Type B pancreatic cell (in vitro differentiated cells): Measurements from ENCODE around the gene MRPL18. TPM values are rescaled to one million over a fixed set of nuclear protein-coding genes. Genes with fewer than 3 reads are reported as not detected.
A peak's percentile ranks its signal among the peaks of the same experiment; 100 is the strongest.
"Not testable (repeated sequence)": the region's sequence is repeated elsewhere in the genome, so short reads cannot be mapped to it uniquely, and the experiment has no call there.

Source experiments
- DNase-seq: peaks from one replicate; pipeline ENCODE4 v3.0.0; 2021; ENCODE audit warnings: mixed read lengths; ENCODE audit not compliant: unreplicated experiment; ENCODE audit errors: extremely low spot score
- H3K27ac Mint-ChIP-seq: 2 replicates; pipeline ENCODE4 v1.8.0; 2021; ENCODE audit warnings: mild to moderate bottlenecking, mixed read lengths
- H3K27me3 Mint-ChIP-seq: 2 replicates; pipeline ENCODE4 v1.8.0; 2021; ENCODE audit warnings: mixed read lengths
- H3K36me3 Mint-ChIP-seq: 2 replicates; pipeline ENCODE4 v1.8.0; 2021; ENCODE audit warnings: mixed read lengths
- H3K4me1 Mint-ChIP-seq: one replicate; pipeline ENCODE4 v1.8.0; 2021; ENCODE audit warnings: mixed read lengths; ENCODE audit not compliant: unreplicated experiment
- H3K4me3 Mint-ChIP-seq: 2 replicates; pipeline ENCODE4 v1.8.0; 2021; ENCODE audit warnings: mild to moderate bottlenecking, mixed read lengths
- H3K9me3 Mint-ChIP-seq: 2 replicates; pipeline ENCODE4 v1.8.0; 2021; ENCODE audit warnings: mixed read lengths
- long read RNA-seq: library from polyadenylated mRNA; unstranded; transcript quantifications from one replicate; pipeline ENCODE4 v2.0.0, GENCODE V29; 2020
- total RNA-seq: library from RNA; stranded (reverse); gene quantifications from 2 replicates; pipeline ENCODE4 v1.2.1, GENCODE V29; 2021; ENCODE audit warnings: low replicate concordance
- TF ChIP-seq, protein P1 (sequence below): fragments of 200-600 bp; sonication (generic); conservative IDR thresholded peaks from 2 replicates; pipeline ENCODE4 v1.5.0; 2021; ENCODE audit warnings: antibody characterized with exemption, mild to moderate bottlenecking

Gene MRPL18
- total RNA-seq, result 59.1 and 65.2 TPM in 2 replicates
- long read RNA-seq, transcript MRPL18-201 (4 exons, 978 nt), result major isoform, 70 of 110 reads
- long read RNA-seq, partial matches to known transcripts, result 1 of 110 reads
- long read RNA-seq, other reads (novel, unspliced or antisense), result 39 of 110 reads

DNA sequence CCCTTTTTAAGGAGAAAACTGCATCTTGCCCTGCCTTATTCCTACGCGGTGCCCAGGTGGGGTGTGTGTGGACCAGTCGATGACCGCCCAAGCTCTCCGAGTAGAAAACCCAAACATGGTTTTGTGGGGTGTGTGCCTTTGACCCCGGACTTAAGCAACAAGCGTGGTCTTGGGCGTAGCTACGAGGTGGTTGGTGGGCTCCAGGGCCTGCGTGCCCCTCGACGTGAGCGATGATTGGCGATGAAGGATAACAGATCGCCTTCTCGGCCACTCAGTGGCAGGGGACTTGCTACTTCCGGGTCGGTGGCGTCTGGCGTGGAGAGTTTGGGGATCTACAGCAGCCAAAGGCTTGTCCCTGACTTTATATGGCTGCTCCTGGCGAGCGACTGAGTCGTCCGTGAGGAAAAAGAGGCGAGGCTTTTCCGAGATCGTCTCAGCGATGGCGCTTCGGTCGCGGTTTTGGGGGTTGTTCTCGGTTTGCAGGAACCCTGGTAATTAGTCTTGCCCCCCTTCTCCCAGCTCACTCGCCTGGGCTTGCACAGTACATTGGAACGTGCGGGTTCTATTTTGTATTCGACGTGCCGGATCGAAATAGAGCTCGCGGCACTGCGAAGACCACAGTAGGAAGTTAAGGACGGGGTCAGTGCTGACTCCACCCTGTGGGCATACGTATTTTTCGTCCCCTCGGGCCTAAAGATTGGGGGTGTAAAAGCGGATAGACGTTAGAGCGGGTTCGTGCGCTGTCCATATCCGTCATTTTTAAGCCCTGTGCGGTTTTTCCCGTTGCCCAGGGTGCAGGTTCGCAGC is at the start of gene MRPL18:
MRPL18 (plus strand) TSS at position 319 of the 807 bp plus-strand sequence; CDS start at position 440, 121 bp downstream.
- H3K36me3 Mint-ChIP-seq, result peaks cover 23% of the 10 kb centered on the region
- peak within 1 kb of the TSS; percentile 100 for H3K27ac Mint-ChIP-seq
- TF ChIP-seq, protein P1, sequence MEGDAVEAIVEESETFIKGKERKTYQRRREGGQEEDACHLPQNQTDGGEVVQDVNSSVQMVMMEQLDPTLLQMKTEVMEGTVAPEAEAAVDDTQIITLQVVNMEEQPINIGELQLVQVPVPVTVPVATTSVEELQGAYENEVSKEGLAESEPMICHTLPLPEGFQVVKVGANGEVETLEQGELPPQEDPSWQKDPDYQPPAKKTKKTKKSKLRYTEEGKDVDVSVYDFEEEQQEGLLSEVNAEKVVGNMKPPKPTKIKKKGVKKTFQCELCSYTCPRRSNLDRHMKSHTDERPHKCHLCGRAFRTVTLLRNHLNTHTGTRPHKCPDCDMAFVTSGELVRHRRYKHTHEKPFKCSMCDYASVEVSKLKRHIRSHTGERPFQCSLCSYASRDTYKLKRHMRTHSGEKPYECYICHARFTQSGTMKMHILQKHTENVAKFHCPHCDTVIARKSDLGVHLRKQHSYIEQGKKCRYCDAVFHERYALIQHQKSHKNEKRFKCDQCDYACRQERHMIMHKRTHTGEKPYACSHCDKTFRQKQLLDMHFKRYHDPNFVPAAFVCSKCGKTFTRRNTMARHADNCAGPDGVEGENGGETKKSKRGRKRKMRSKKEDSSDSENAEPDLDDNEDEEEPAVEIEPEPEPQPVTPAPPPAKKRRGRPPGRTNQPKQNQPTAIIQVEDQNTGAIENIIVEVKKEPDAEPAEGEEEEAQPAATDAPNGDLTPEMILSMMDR, result no peak
- no peaks in the 10 kb centered on the region for H3K9me3 Mint-ChIP-seq
- DNase-seq, result peak; percentile 85
- peak within 1 kb of the TSS; percentile 100 for H3K4me3 Mint-ChIP-seq
- H3K4me1 Mint-ChIP-seq, result peaks cover 26% of the 10 kb centered on the region
- no peaks in the 10 kb centered on the region for H3K27me3 Mint-ChIP-seq

DNA sequence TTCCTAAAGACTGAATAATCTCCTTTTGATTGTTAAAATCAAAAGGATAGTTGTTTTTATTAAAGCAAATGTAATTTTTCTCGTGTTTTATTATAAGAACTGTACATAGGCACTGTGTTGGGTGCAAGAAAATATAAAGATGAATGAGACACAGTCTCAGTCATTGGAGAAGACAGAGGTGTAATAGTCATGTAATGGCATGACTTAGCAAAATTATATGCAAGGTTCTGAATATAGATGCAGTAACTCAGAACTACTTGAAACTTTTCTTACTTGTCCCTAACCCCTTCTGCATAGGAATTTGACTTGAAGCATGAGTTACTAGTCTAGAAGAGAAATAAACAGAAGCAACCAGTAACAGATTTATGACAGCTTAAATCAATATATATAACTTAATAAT is 48.1 kb upstream of the MRPL18 start:
- peaks cover 7% of the 10 kb centered on the region for H3K4me1 Mint-ChIP-seq
- DNase-seq, result no peak
- H3K27me3 Mint-ChIP-seq, result no peaks in the 10 kb centered on the region
- no peak overlapping the region for H3K4me3 Mint-ChIP-seq
- no peaks in the 10 kb centered on the region for H3K9me3 Mint-ChIP-seq
- H3K27ac Mint-ChIP-seq, result no peak overlapping the region
- TF ChIP-seq, protein P1, result no peak
- peaks cover 37% of the 10 kb centered on the region for H3K36me3 Mint-ChIP-seq

DNA sequence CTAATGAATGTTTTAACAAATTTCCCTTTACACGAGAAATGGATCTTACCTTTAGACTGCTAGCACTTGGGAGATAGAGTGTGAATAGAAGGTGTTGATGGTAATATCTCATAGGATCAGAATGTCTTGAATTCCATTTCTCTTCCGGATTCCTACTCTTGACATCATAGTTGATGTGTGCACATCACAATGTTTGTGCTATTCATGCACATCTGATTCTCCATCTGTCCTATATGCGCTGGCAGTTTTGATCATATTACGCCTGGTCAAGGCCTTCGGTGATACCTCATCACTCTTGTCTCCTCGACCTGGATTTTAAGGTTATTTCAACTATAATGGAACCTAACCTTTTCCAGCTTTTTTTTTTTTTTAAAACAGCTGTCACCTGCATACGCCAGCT is 45.2 kb upstream of the MRPL18 start:
- Mint-ChIP-seq H3K27me3 (no peaks in the 10 kb centered on the region), H3K36me3 (peaks cover 42% of the 10 kb centered on the region), H3K27ac (peak overlapping the region; percentile 6), H3K9me3 (no peaks in the 10 kb centered on the region), H3K4me3 (no peak overlapping the region), H3K4me1 (peaks cover 4% of the 10 kb centered on the region)
- TF ChIP-seq, protein P1, result no peak
- no peak for DNase-seq

DNA sequence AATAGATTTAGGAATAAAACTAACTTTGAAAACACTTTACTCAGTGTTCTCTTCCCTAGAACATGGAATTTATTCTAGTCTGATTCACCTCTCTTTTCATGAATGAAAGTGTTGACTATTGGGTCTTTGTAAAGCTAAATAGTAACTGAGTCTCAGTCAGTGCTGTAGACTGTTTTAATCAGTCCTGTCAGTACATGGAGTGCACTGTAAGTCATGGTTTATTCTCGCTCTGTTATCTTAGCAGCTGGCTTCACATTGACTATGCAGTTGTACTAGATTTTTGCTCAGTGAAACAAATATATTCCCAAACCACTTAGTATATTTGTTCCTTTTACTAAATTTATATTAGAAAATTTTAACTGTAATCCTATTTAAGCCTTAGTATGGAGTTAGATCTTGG is 43.5 kb upstream of the MRPL18 start:
- Mint-ChIP-seq H3K36me3 (peaks cover 33% of the 10 kb centered on the region), H3K27ac (no peak overlapping the region), H3K4me1 (no peaks in the 10 kb centered on the region), H3K4me3 (no peak overlapping the region), H3K27me3 (no peaks in the 10 kb centered on the region), H3K9me3 (no peaks in the 10 kb centered on the region)
- TF ChIP-seq, protein P1, result no peak
- DNase-seq, result no peak

DNA sequence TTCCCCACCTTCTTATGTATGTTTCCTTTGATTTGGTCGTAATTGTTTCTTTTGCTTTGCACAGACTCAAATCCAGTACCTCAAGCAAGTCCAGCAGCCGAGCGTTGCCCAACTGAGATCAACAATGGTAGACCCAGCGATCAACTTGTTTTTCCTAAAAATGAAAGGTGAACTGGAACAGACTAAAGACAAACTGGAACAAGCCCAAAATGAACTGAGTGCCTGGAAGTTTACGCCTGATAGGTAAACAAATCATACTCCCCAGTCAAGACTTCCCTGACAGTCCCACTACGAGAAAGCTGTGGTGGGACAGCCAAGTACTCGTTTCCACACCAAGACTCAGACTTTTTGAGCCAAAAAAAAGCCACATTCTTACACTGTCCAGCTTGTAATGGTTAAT is 42.1 kb upstream of the MRPL18 start:
- not testable (repeated sequence) for H3K27ac Mint-ChIP-seq
- peaks cover 31% of the 10 kb centered on the region for H3K36me3 Mint-ChIP-seq

DNA sequence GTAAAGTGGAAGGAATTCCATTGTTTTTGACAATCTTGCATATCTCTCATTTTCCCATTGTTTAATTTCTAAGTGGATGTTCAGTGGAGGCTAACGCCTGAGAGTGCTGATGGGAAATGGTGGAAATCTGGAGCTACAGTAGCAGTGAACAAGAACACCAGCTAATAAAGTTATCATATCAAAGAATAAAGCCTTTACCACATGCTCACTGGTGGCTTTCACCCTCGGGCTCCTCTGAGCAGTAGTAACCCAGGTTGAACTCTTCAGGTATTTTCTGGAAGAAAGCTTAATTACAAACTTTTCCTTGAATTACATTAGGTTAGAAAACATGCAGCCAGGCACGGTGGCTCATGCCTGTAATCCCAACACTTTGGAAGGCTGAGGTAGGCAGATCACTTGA is 38.8 kb upstream of the MRPL18 start:
- Mint-ChIP-seq H3K27ac (no peak overlapping the region), H3K9me3 (no peaks in the 10 kb centered on the region), H3K36me3 (peaks cover 28% of the 10 kb centered on the region), H3K4me3 (no peak overlapping the region), H3K27me3 (no peaks in the 10 kb centered on the region), H3K4me1 (no peaks in the 10 kb centered on the region)
- no peak for DNase-seq
- TF ChIP-seq, protein P1, result no peak

More for the DNA sequence above, 42.1 kb upstream of the MRPL18 start:
- DNase-seq, H3K4me3 Mint-ChIP-seq, H3K4me1 Mint-ChIP-seq, H3K27me3 Mint-ChIP-seq, H3K9me3 Mint-ChIP-seq: not testable (repeated sequence)
